ENCODE results near the gene LRRC3B. TPM values are rescaled to one million over a fixed set of nuclear protein-coding genes. Genes with fewer than 3 reads are reported as not detected.

Gene LRRC3B, protein sequence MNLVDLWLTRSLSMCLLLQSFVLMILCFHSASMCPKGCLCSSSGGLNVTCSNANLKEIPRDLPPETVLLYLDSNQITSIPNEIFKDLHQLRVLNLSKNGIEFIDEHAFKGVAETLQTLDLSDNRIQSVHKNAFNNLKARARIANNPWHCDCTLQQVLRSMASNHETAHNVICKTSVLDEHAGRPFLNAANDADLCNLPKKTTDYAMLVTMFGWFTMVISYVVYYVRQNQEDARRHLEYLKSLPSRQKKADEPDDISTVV
- total RNA-seq (2022) (not detected in 2 replicates), Bru-seq, nascent RNA (not detected), BruChase-seq, experiment 1, labeled RNA remaining after a 6-hour chase (percentile 0 among the genes with signal in this experiment), BruChase-seq, experiment 2, labeled RNA remaining after a 2-hour chase (percentile 1 among the genes with signal in this experiment)
- long read RNA-seq, result 0 reads

DNA sequence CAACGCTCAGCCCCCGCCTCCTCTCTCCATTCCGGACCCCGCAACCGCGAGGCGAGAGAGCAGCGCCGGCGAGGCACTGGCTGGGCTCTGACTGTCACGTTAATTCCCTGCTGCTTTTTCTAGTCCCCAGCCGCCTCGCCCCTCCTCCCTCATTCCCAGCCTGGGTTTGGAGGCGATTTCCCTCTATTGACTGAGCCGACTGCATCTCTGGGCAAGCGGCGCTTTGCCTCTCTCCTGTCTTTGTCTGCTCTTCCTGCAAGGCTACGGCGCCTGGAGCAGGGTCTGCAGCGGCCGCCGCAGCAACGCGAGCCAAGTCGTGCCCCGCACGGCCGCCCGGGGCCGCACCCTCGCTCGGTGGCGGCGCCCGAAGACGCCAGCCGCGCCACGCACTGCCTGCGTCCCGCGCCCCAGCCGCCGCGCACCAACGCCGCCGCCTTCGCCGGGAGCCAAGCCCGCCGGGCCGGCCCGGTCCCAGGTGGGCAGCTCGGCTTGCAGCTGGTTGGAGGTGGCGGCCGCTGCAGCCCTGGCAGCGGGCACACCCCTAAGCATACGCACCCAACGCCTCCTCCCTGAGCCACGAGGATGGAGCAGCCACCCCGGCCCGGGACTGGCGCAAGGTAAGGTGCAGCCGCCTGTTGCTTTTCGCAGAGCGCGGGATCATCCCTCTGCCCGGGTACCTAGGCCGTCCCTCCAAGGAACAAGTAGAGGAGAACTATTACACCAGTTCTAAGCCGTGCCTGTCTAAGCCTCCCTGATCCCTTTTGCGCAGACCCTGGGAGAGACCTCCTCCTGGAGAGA lies at the start of gene LRRC3B:
Gene LRRC3B, plus strand, starts transcription at position 152 of the 798 bp plus-strand sequence. CDS start 86,901 bp downstream, outside the sequence.
- H3K9me3 Mint-ChIP-seq (ENCODE audit: unreplicated experiment), result no peaks in the 10 kb centered on the region
- peaks cover 12% of the 10 kb centered on the region for H3K4me1 Mint-ChIP-seq (ENCODE audit: insufficient read depth, unreplicated experiment)
- no peak for DNase-seq (ENCODE audit: unreplicated experiment)
- TF ChIP-seq, protein P1, sequence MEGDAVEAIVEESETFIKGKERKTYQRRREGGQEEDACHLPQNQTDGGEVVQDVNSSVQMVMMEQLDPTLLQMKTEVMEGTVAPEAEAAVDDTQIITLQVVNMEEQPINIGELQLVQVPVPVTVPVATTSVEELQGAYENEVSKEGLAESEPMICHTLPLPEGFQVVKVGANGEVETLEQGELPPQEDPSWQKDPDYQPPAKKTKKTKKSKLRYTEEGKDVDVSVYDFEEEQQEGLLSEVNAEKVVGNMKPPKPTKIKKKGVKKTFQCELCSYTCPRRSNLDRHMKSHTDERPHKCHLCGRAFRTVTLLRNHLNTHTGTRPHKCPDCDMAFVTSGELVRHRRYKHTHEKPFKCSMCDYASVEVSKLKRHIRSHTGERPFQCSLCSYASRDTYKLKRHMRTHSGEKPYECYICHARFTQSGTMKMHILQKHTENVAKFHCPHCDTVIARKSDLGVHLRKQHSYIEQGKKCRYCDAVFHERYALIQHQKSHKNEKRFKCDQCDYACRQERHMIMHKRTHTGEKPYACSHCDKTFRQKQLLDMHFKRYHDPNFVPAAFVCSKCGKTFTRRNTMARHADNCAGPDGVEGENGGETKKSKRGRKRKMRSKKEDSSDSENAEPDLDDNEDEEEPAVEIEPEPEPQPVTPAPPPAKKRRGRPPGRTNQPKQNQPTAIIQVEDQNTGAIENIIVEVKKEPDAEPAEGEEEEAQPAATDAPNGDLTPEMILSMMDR (IDR thresholded peaks at IDR 0.05; ENCODE audit: unreplicated experiment), result no peak
- intact Hi-C loops (cut with micrococcal nuclease), result no loop called here
- H3K27ac Mint-ChIP-seq (ENCODE audit: low read depth, unreplicated experiment), result no peak within 1 kb of the TSS
- H3K27me3 Mint-ChIP-seq (ENCODE audit: insufficient read depth, unreplicated experiment), result peaks cover 38% of the 10 kb centered on the region
- ChIA-PET CTCF (no interaction called here), POLR2A (interaction anchor here (0.7 kb wide), 1 partner anchor 28 kb away, joined by 4 read pairs; no protein-coding TSS in a partner anchor)
- no peak within 1 kb of the TSS for H3K4me3 Mint-ChIP-seq (ENCODE audit: unreplicated experiment)
- BruUV-seq (replicated peaks), result no TSS peak
- no peaks in the 10 kb centered on the region for H3K36me3 Mint-ChIP-seq (ENCODE audit: insufficient read depth, unreplicated experiment)

DNA sequence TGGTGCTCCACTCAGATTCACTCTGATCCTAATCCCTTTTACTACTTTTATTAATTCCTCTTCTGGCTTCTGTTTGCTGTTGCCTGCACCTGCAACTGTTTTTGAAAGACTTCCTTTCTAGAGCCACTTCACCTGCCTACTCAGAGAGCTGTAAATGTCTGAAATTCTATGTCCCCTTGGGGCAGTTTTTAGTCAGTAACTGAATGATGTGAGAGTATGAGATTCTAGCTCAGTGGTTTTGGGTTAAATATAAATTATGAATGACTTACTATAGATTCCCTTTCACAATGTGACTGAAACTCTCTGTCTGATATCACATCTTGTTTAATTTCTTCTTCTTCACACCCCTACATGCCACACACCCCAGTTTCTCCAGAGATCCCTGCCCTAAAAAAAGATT lies 47.8 kb upstream of the LRRC3B start:
- H3K27me3 Mint-ChIP-seq (ENCODE audit: insufficient read depth, unreplicated experiment), result no peaks in the 10 kb centered on the region
- no peaks in the 10 kb centered on the region for H3K36me3 Mint-ChIP-seq (ENCODE audit: insufficient read depth, unreplicated experiment)
- no TSS peak for BruUV-seq (replicated peaks)
- ChIA-PET CTCF (no interaction called here), POLR2A (no interaction called here)
- no peak overlapping the region for H3K27ac Mint-ChIP-seq (ENCODE audit: low read depth, unreplicated experiment)
- H3K4me3 Mint-ChIP-seq (ENCODE audit: unreplicated experiment), result no peak overlapping the region
- no peaks in the 10 kb centered on the region for H3K4me1 Mint-ChIP-seq (ENCODE audit: insufficient read depth, unreplicated experiment)
- peaks cover 7% of the 10 kb centered on the region for H3K9me3 Mint-ChIP-seq (ENCODE audit: unreplicated experiment)
- no peak for DNase-seq (ENCODE audit: unreplicated experiment)
- intact Hi-C loops (cut with micrococcal nuclease), result no loop called here
- TF ChIP-seq, protein P1 (IDR thresholded peaks at IDR 0.05; ENCODE audit: unreplicated experiment), result no peak

DNA sequence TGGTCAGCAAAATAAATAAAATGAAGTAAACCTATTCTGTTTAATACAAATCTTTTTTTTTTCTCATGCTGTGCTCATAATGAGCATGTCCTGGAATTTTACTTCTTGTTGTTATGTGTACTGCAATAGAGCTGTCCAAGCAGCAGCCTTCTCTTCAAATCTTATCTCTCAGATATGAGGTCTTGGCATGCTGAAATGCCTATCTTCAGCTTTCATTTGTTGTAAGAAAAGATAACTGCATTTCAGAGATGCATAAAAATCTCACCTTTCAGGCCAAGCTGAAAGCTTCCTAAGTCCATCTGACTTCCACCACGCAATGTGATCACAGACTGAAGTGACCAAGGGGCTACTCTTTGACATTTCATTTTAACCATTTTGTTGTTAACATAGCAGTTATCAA lies 43.5 kb upstream of the LRRC3B start:
- DNase-seq (ENCODE audit: unreplicated experiment), result no peak
- ChIA-PET POLR2A (no interaction called here), CTCF (interaction anchor here (0.7 kb wide), 1 partner anchor 197 kb away, joined by 3 read pairs; no protein-coding TSS in a partner anchor)
- no peaks in the 10 kb centered on the region for H3K27me3 Mint-ChIP-seq (ENCODE audit: insufficient read depth, unreplicated experiment)
- H3K4me1 Mint-ChIP-seq (ENCODE audit: insufficient read depth, unreplicated experiment), result no peaks in the 10 kb centered on the region
- H3K4me3 Mint-ChIP-seq (ENCODE audit: unreplicated experiment), result no peak overlapping the region
- intact Hi-C loops (cut with micrococcal nuclease), result no loop called here
- no TSS peak for BruUV-seq (replicated peaks)
- TF ChIP-seq, protein P1 (IDR thresholded peaks at IDR 0.05; ENCODE audit: unreplicated experiment), result no peak
- no peaks in the 10 kb centered on the region for H3K36me3 Mint-ChIP-seq (ENCODE audit: insufficient read depth, unreplicated experiment)
- H3K9me3 Mint-ChIP-seq (ENCODE audit: unreplicated experiment), result peaks cover 15% of the 10 kb centered on the region
- H3K27ac Mint-ChIP-seq (ENCODE audit: low read depth, unreplicated experiment), result no peak overlapping the region

DNA sequence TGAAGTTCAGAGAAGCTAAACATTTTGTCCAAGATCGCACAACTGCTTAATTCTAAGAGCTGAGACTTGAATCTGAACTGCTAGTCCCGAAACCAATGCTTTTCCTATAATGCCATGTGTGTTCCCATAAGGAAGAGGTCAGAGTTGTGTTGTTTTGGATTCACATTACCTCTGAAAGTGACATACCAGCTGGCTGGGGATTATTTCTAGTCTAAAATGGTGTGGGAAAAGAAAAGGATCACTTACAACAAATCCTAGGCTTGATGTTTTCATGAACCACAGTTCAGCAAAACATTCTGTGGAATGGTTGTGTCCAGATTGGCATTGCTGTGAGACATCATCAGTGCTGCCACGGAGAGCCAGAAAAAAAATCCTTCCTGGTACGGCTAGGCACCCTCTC lies 35.0 kb upstream of the LRRC3B start:
- intact Hi-C loops (cut with micrococcal nuclease), result no loop called here
- BruUV-seq (replicated peaks), result no TSS peak
- no peak overlapping the region for H3K27ac Mint-ChIP-seq (ENCODE audit: low read depth, unreplicated experiment)
- POLR2A ChIA-PET, result interaction anchor here (0.6 kb wide), 1 partner anchor 682 kb away, joined by 3 read pairs; no protein-coding TSS in a partner anchor
- DNase-seq (ENCODE audit: unreplicated experiment), result no peak
- CTCF ChIA-PET, result interaction anchor here (0.6 kb wide), 1 partner anchor 1701 kb away, joined by 3 read pairs; no protein-coding TSS in a partner anchor
- H3K27me3 Mint-ChIP-seq (ENCODE audit: insufficient read depth, unreplicated experiment), result no peaks in the 10 kb centered on the region
- H3K4me1 Mint-ChIP-seq (ENCODE audit: insufficient read depth, unreplicated experiment), result peaks cover 4% of the 10 kb centered on the region
- peaks cover 11% of the 10 kb centered on the region for H3K9me3 Mint-ChIP-seq (ENCODE audit: unreplicated experiment)
- no peak overlapping the region for H3K4me3 Mint-ChIP-seq (ENCODE audit: unreplicated experiment)
- H3K36me3 Mint-ChIP-seq (ENCODE audit: insufficient read depth, unreplicated experiment), result no peaks in the 10 kb centered on the region
- TF ChIP-seq, protein P1 (IDR thresholded peaks at IDR 0.05; ENCODE audit: unreplicated experiment), result no peak

All from MCF 10A (cell line).